K562 (cell line): Measurements from ENCODE around the gene ZNF428. TPM values are rescaled to one million over a fixed set of nuclear protein-coding genes. Genes with fewer than 3 reads are reported as not detected.

Source experiments
- ELF2 ChIP-seq: fragments of 250-450 bp; sonication (Bioruptor Pico); IDR thresholded peaks from 2 replicates; pipeline ENCODE4 v1.5.0; 2021; ENCODE audit warnings: mild to moderate bottlenecking
- FOS ChIP-seq: IDR thresholded peaks from 3 replicates; pipeline ENCODE4 v1.6.1; 2011; ENCODE audit not compliant: insufficient read length; ENCODE audit errors: extremely low read depth
- NRF1 ChIP-seq, 2 experiments: fragments of 450-650 bp; IDR thresholded peaks in 1 of 2; conservative IDR thresholded peaks in 1 of 2; 2 replicates each; pipeline ENCODE4 v1.6.1; 2014; ENCODE audit warnings: mild to moderate bottlenecking in 2 of 2
- OTX1 ChIP-seq: fragments of 450-650 bp; formaldehyde crosslinking; IDR thresholded peaks from 2 replicates; pipeline ENCODE4 v1.4.0; 2022; ENCODE audit warnings: mild to moderate bottlenecking
- PHB ChIP-seq: fragments of 250-450 bp; sonication (Bioruptor Pico); IDR thresholded peaks from 2 replicates; pipeline ENCODE4 v1.5.0; 2021
- PKNOX1 ChIP-seq: fragments of 450-650 bp; IDR thresholded peaks from 2 replicates; pipeline ENCODE4 v1.6.1; 2016
- PRDM10 ChIP-seq: fragments of 450-650 bp; IDR thresholded peaks from 2 replicates; pipeline ENCODE4 v1.6.1; 2018; ENCODE audit not compliant: partially characterized antibody
- ZBTB49 ChIP-seq: sonication (generic); formaldehyde crosslinking; IDR thresholded peaks from 2 replicates; pipeline ENCODE4 v1.8.0; 2022; ENCODE audit warnings: missing genetic modification reagents, mild to moderate bottlenecking, borderline replicate concordance
- ZFX ChIP-seq: sonication (generic); formaldehyde crosslinking; IDR thresholded peaks from 2 replicates; pipeline ENCODE4 v1.8.0; 2022; ENCODE audit warnings: mild to moderate bottlenecking, missing genetic modification reagents, moderate library complexity
- ZNF395 ChIP-seq: fragments of 200-800 bp; sonication (Bioruptor generic); IDR thresholded peaks from 2 replicates; pipeline ENCODE4 v1.6.1; 2017; ENCODE audit warnings: missing genetic modification characterization, missing compliant biosample characterization
- ZNF518B ChIP-seq: fragments of 250-450 bp; sonication (Bioruptor Pico); IDR thresholded peaks from 2 replicates; pipeline ENCODE4 v1.5.0; 2021; ENCODE audit warnings: mild to moderate bottlenecking, moderate library complexity
- ZSCAN32 ChIP-seq: fragments of 450-650 bp; formaldehyde crosslinking; IDR thresholded peaks from 2 replicates; pipeline ENCODE4 v1.4.0; 2020; ENCODE audit warnings: mild to moderate bottlenecking, moderate library complexity
- polyA plus RNA-seq, 8 experiments: library from polyadenylated mRNA; depleted of rRNA in 4 of 8; stranded (reverse) in 5 of 8; unstranded in 3 of 8; fragments of >200 nt; fragmentation: Nextera tagmentation in 2 of 8; fragmentation: Illumina TruSeq in 1 of 8; extraction: Ambion mirVana in 2 of 8; extraction: Trizol in 1 of 8; gene quantifications; 2 replicates each; pipeline versions ENCODE4 v1.2.1 to v1.2.3, GENCODE V29; 2011 to 2014; ENCODE audit warnings: inconsistent platforms in 1 of 8, missing spikeins in 1 of 8
- total RNA-seq, 7 experiments: library from RNA; depleted of rRNA in 6 of 7; stranded (reverse); fragments of >200 nt in 6 of 7; fragmentation: Illumina TruSeq in 2 of 7; extraction: Trizol in 2 of 7; gene quantifications; 2 replicates each; pipeline versions ENCODE4 v1.2.1 to v1.2.3, GENCODE V29; 2011 to 2021; ENCODE audit warnings: low replicate concordance in 1 of 7

ZNF428 gene
- total and polyA plus RNA-seq, 9 of the 15 experiments (the other 6 are each of a cell fraction or from before 2014, with no cell fraction given) = 0.15 to 85.7 (median 15.9) TPM

- TF ChIP-seq ZNF518B (no peak), ZNF395 (CRISPR knock-in tag) (peak; percentile 75; the same call in 1 of the 2 replicates), ELF2 (CRISPR knock-in tag) (no peak), PHB (no peak), PRDM10 (peak; percentile 32), NRF1 (conservative IDR thresholded peaks at IDR 0.05 in 1 of 2, IDR thresholded peaks at IDR 0.05 in 1 of 2) (peak; percentile 100), PKNOX1 (peak; percentile 81), ZSCAN32 (CRISPR knock-in tag) (0 out of 2 replicates have a peak, but pooled peaks have one; percentile 33), FOS (no peak), ZBTB49 (CRISPR knock-in tag) (no peak), ZFX (CRISPR knock-in tag) (peak; percentile 90), OTX1 (no peak)
Observed at GRCh38 chr19:43595999-43596841, 23.2 kb downstream of the ZNF428 start, which contains the start of the genes IRGQ and ZNF576 (continued).
